Measurements from ENCODE around the gene HIPK2.

The HIPK2 gene

DNA sequence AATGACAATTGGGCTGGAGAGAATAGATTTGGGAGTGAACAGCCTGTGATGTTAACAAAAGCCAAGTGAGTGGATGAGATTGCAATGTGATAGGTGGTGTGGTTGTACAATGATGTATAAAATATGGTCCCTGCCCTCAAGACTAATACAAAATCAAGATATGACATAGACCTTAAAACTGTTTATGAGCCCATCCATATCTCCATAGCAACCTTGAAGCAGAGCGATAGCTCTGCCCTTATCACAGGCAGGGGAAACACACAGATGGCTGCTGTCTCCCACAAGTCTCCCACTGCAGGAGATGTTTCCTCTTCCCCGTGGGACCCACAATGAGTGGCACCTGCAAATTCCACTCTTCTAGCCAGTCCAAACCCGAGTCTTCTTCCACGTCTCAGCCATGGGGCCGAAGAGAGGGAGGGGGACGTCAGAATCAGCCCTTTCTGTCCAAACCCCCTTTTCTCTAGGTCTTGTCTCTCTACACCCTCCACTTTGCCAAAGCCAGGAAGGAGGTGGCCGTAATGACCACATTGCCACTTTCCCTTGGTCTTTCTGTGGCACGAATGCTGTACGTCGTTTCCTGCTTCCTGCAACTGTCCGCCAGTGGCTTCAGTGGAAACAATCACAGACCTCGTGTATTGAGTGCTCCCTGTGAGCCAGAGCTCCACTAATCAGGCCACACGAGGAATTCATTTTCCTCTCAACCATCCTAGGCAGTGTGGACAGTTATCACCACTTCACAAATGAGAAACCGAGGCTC, 43.7 kb upstream of the HIPK2 start:
- no peak overlapping the region for H3K23ac ChIP-seq (ENCODE audit: low read length)
- H3K36me3 ChIP-seq (ENCODE audit: control insufficient read depth, insufficient read depth, low read length), result no peaks in the 10 kb centered on the region
- DNase-seq, result no peak
- H3K4me3 ChIP-seq (ENCODE audit: low read length), result no peak overlapping the region
- no peak overlapping the region for H3K27ac ChIP-seq (ENCODE audit: low read depth, low read length)
- no peak overlapping the region for H3K4me2 ChIP-seq (ENCODE audit: low read length)
- no peak overlapping the region for H2AK5ac ChIP-seq (ENCODE audit: low read length)
- no peak overlapping the region for H3K9ac ChIP-seq (ENCODE audit: low read length)
- H2BK15ac ChIP-seq (replicated peaks; ENCODE audit: low read depth), result no peak overlapping the region
- H3K79me1 ChIP-seq (ENCODE audit: low read length), result no peaks in the 10 kb centered on the region
- no peak overlapping the region for H3K18ac ChIP-seq (ENCODE audit: low read length)
- no peak overlapping the region for H4K8ac ChIP-seq (ENCODE audit: low read depth, low read length)
- H3K79me2 ChIP-seq (ENCODE audit: control insufficient read depth, insufficient read depth, low read length), result no peaks in the 10 kb centered on the region
- no peak overlapping the region for H3K4ac ChIP-seq (ENCODE audit: low read depth, low read length)
- no peak overlapping the region for H2BK5ac ChIP-seq (ENCODE audit: low read length)
- H4K5ac ChIP-seq (ENCODE audit: low read length), result no peak overlapping the region
- no peaks in the 10 kb centered on the region for H3K27me3 ChIP-seq (ENCODE audit: insufficient read depth, low read length, poor library complexity)
- no peaks in the 10 kb centered on the region for H3K4me1 ChIP-seq (ENCODE audit: control insufficient read depth, low read depth, low read length)
- H3K56ac ChIP-seq (ENCODE audit: low read length), result no peak overlapping the region
- H2BK120ac ChIP-seq (ENCODE audit: low read depth, low read length), result no peak overlapping the region
- WGBS (ENCODE audit: extremely low coverage, insufficient coverage, low lambda C conversion rate), result no CpG with 5 or more reads among the region's 14 CpGs

DNA sequence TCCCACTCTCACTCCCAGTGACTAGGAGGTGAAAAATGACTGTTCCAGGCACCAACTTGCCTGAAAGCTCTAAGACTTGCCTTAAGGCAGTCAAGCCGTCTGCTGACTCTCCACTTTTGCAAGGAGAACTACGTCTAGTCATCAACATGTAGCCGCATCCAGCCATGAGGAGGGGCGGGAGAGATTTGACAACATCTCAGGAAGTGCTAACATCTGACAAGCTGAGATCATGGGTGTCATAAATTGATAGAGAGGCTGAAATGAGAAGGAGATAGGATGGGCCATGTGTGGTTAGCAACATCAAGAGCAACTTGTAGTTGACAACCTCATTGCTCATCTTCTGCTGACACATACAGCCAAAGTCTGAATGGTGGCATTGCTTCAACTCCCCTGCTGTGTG, 42.3 kb upstream of the HIPK2 start:
- no peaks in the 10 kb centered on the region for H3K27me3 ChIP-seq (ENCODE audit: insufficient read depth, low read length, poor library complexity)
- H3K23ac ChIP-seq (ENCODE audit: low read length), result no peak overlapping the region
- no peaks in the 10 kb centered on the region for H3K79me1 ChIP-seq (ENCODE audit: low read length)
- H3K4me3 ChIP-seq (ENCODE audit: low read length), result no peak overlapping the region
- H3K36me3 ChIP-seq (ENCODE audit: control insufficient read depth, insufficient read depth, low read length), result no peaks in the 10 kb centered on the region
- WGBS (ENCODE audit: extremely low coverage, insufficient coverage, low lambda C conversion rate), result no CpG with 5 or more reads among the region's 4 CpGs
- H3K4me2 ChIP-seq (ENCODE audit: low read length), result no peak overlapping the region
- DNase-seq, result no peak
- no peak overlapping the region for H2AK5ac ChIP-seq (ENCODE audit: low read length)
- H3K4me1 ChIP-seq (ENCODE audit: control insufficient read depth, low read depth, low read length), result no peaks in the 10 kb centered on the region
- H3K56ac ChIP-seq (ENCODE audit: low read length), result no peak overlapping the region
- H2BK5ac ChIP-seq (ENCODE audit: low read length), result no peak overlapping the region
- no peak overlapping the region for H3K4ac ChIP-seq (ENCODE audit: low read depth, low read length)
- H4K5ac ChIP-seq (ENCODE audit: low read length), result no peak overlapping the region
- H2BK15ac ChIP-seq (replicated peaks; ENCODE audit: low read depth), result no peak overlapping the region
- no peak overlapping the region for H2BK120ac ChIP-seq (ENCODE audit: low read depth, low read length)
- no peaks in the 10 kb centered on the region for H3K79me2 ChIP-seq (ENCODE audit: control insufficient read depth, insufficient read depth, low read length)
- no peak overlapping the region for H3K18ac ChIP-seq (ENCODE audit: low read length)
- H3K9ac ChIP-seq (ENCODE audit: low read length), result no peak overlapping the region
- no peak overlapping the region for H3K27ac ChIP-seq (ENCODE audit: low read depth, low read length)
- no peak overlapping the region for H4K8ac ChIP-seq (ENCODE audit: low read depth, low read length)

DNA sequence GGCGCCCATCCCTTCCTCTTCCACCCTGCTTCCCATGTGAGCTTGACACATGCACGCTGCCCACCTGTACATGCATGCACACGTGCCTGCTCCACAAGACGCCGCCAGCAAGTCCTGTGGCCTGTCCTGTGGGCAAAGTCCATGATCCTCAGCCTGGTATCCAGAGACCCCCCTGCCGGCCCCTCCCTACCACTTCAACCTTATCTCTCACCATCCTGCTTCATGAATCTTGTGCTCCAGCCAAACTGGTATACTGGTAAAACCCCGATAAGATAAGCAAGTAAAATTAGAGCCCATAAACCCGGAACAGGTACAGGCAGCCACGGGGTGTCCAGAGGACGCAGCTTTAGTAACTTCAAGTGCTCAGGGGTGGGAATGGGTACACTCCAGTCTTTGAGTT, 39.5 kb upstream of the HIPK2 start:
- Histone ChIP-seq H4K8ac (ENCODE audit: low read depth, low read length) (no peak overlapping the region), H2BK5ac (ENCODE audit: low read length) (no peak overlapping the region), H3K23ac (ENCODE audit: low read length) (no peak overlapping the region), H3K9ac (ENCODE audit: low read length) (no peak overlapping the region), H3K18ac (ENCODE audit: low read length) (no peak overlapping the region), H3K27ac (ENCODE audit: low read depth, low read length) (no peak overlapping the region), H3K36me3 (ENCODE audit: control insufficient read depth, insufficient read depth, low read length) (no peaks in the 10 kb centered on the region), H2BK120ac (ENCODE audit: low read depth, low read length) (no peak overlapping the region), H3K79me2 (ENCODE audit: control insufficient read depth, insufficient read depth, low read length) (no peaks in the 10 kb centered on the region), H3K4ac (ENCODE audit: low read depth, low read length) (no peak overlapping the region), H2AK5ac (ENCODE audit: low read length) (no peak overlapping the region), H3K27me3 (ENCODE audit: insufficient read depth, low read length, poor library complexity) (no peaks in the 10 kb centered on the region), H2BK15ac (replicated peaks; ENCODE audit: low read depth) (no peak overlapping the region), H3K4me3 (ENCODE audit: low read length) (no peak overlapping the region), H3K4me2 (ENCODE audit: low read length) (no peak overlapping the region), H3K4me1 (ENCODE audit: control insufficient read depth, low read depth, low read length) (no peaks in the 10 kb centered on the region), H3K56ac (ENCODE audit: low read length) (no peak overlapping the region), H3K79me1 (ENCODE audit: low read length) (no peaks in the 10 kb centered on the region), H4K5ac (ENCODE audit: low read length) (no peak overlapping the region)
- DNase-seq, result no peak
- WGBS (ENCODE audit: extremely low coverage, insufficient coverage, low lambda C conversion rate), result no CpG with 5 or more reads among the region's 10 CpGs

GRCh38 chr7:139813689-139814088, 35.9 kb upstream of the HIPK2 start:
- H3K23ac ChIP-seq (ENCODE audit: low read length), result no peak overlapping the region
- no peak overlapping the region for H2BK120ac ChIP-seq (ENCODE audit: low read depth, low read length)
- no peak overlapping the region for H4K8ac ChIP-seq (ENCODE audit: low read depth, low read length)
- no peak overlapping the region for H3K4ac ChIP-seq (ENCODE audit: low read depth, low read length)
- H3K18ac ChIP-seq (ENCODE audit: low read length), result no peak overlapping the region
- no peak overlapping the region for H3K4me2 ChIP-seq (ENCODE audit: low read length)
- no peaks in the 10 kb centered on the region for H3K4me1 ChIP-seq (ENCODE audit: control insufficient read depth, low read depth, low read length)
- no peak overlapping the region for H3K9ac ChIP-seq (ENCODE audit: low read length)
- no peak for DNase-seq
- H3K79me1 ChIP-seq (ENCODE audit: low read length), result no peaks in the 10 kb centered on the region
- WGBS (ENCODE audit: extremely low coverage, insufficient coverage, low lambda C conversion rate), result no CpG with 5 or more reads among the region's 2 CpGs
- H3K36me3 ChIP-seq (ENCODE audit: control insufficient read depth, insufficient read depth, low read length), result no peaks in the 10 kb centered on the region
- H2BK15ac ChIP-seq (replicated peaks; ENCODE audit: low read depth), result no peak overlapping the region
- no peak overlapping the region for H2AK5ac ChIP-seq (ENCODE audit: low read length)
- H4K5ac ChIP-seq (ENCODE audit: low read length), result no peak overlapping the region
- H3K56ac ChIP-seq (ENCODE audit: low read length), result no peak overlapping the region
- H3K27me3 ChIP-seq (ENCODE audit: insufficient read depth, low read length, poor library complexity), result no peaks in the 10 kb centered on the region
- H3K27ac ChIP-seq (ENCODE audit: low read depth, low read length), result no peak overlapping the region
- no peak overlapping the region for H2BK5ac ChIP-seq (ENCODE audit: low read length)
- H3K79me2 ChIP-seq (ENCODE audit: control insufficient read depth, insufficient read depth, low read length), result no peaks in the 10 kb centered on the region
- H3K4me3 ChIP-seq (ENCODE audit: low read length), result no peak overlapping the region

GRCh38 chr7:139813151-139813550, 35.4 kb upstream of the HIPK2 start:
- Histone ChIP-seq H3K4me3 (ENCODE audit: low read length) (no peak overlapping the region), H2BK5ac (ENCODE audit: low read length) (no peak overlapping the region), H3K79me2 (ENCODE audit: control insufficient read depth, insufficient read depth, low read length) (no peaks in the 10 kb centered on the region), H2BK120ac (ENCODE audit: low read depth, low read length) (no peak overlapping the region), H3K9ac (ENCODE audit: low read length) (no peak overlapping the region), H4K5ac (ENCODE audit: low read length) (no peak overlapping the region), H3K4ac (ENCODE audit: low read depth, low read length) (no peak overlapping the region), H3K23ac (ENCODE audit: low read length) (no peak overlapping the region), H3K4me2 (ENCODE audit: low read length) (no peak overlapping the region), H3K4me1 (ENCODE audit: control insufficient read depth, low read depth, low read length) (no peaks in the 10 kb centered on the region), H2BK15ac (replicated peaks; ENCODE audit: low read depth) (no peak overlapping the region), H4K8ac (ENCODE audit: low read depth, low read length) (no peak overlapping the region), H2AK5ac (ENCODE audit: low read length) (no peak overlapping the region), H3K18ac (ENCODE audit: low read length) (no peak overlapping the region), H3K36me3 (ENCODE audit: control insufficient read depth, insufficient read depth, low read length) (no peaks in the 10 kb centered on the region), H3K27ac (ENCODE audit: low read depth, low read length) (no peak overlapping the region), H3K56ac (ENCODE audit: low read length) (no peak overlapping the region), H3K27me3 (ENCODE audit: insufficient read depth, low read length, poor library complexity) (no peaks in the 10 kb centered on the region), H3K79me1 (ENCODE audit: low read length) (no peaks in the 10 kb centered on the region)
- WGBS (ENCODE audit: extremely low coverage, insufficient coverage, low lambda C conversion rate), result no CpG with 5 or more reads among the region's 6 CpGs
- no peak for DNase-seq

GRCh38 chr7:139811066-139811465, 33.3 kb upstream of the HIPK2 start:
- Histone ChIP-seq H2BK120ac (ENCODE audit: low read depth, low read length) (no peak overlapping the region), H3K56ac (ENCODE audit: low read length) (no peak overlapping the region), H4K5ac (ENCODE audit: low read length) (no peak overlapping the region), H3K4me2 (ENCODE audit: low read length) (no peak overlapping the region), H3K9ac (ENCODE audit: low read length) (no peak overlapping the region), H2AK5ac (ENCODE audit: low read length) (no peak overlapping the region), H3K4me1 (ENCODE audit: control insufficient read depth, low read depth, low read length) (no peaks in the 10 kb centered on the region), H3K18ac (ENCODE audit: low read length) (no peak overlapping the region), H3K4me3 (ENCODE audit: low read length) (no peak overlapping the region), H3K36me3 (ENCODE audit: control insufficient read depth, insufficient read depth, low read length) (no peaks in the 10 kb centered on the region), H3K4ac (ENCODE audit: low read depth, low read length) (no peak overlapping the region), H3K23ac (ENCODE audit: low read length) (no peak overlapping the region), H3K79me1 (ENCODE audit: low read length) (no peaks in the 10 kb centered on the region), H2BK15ac (replicated peaks; ENCODE audit: low read depth) (no peak overlapping the region), H2BK5ac (ENCODE audit: low read length) (no peak overlapping the region), H3K27ac (ENCODE audit: low read depth, low read length) (no peak overlapping the region), H3K79me2 (ENCODE audit: control insufficient read depth, insufficient read depth, low read length) (no peaks in the 10 kb centered on the region), H4K8ac (ENCODE audit: low read depth, low read length) (no peak overlapping the region), H3K27me3 (ENCODE audit: insufficient read depth, low read length, poor library complexity) (no peaks in the 10 kb centered on the region)
- WGBS (ENCODE audit: extremely low coverage, insufficient coverage, low lambda C conversion rate), result no CpG with 5 or more reads among the region's 2 CpGs
- no peak for DNase-seq
